ENCODE measurements around the gene KRT81.

- TF ChIP-seq POLR2A (IDR thresholded peaks at IDR 0.05; ENCODE audit: low read length), result no peak
- TF ChIP-seq GATA1 (IDR thresholded peaks at IDR 0.05; ENCODE audit: low read depth, low read length), result no peak
Measured at GRCh38 chr12:52262286-52262685, 29.0 kb downstream of the KRT81 start.

Data from erythroblast (primary cell).